ENCODE data around the gene KHK.
"Not testable (repeated sequence)": the region's sequence is repeated elsewhere in the genome, so short reads cannot be mapped to it uniquely, and the experiment has no call there.

The KHK gene

DNA sequence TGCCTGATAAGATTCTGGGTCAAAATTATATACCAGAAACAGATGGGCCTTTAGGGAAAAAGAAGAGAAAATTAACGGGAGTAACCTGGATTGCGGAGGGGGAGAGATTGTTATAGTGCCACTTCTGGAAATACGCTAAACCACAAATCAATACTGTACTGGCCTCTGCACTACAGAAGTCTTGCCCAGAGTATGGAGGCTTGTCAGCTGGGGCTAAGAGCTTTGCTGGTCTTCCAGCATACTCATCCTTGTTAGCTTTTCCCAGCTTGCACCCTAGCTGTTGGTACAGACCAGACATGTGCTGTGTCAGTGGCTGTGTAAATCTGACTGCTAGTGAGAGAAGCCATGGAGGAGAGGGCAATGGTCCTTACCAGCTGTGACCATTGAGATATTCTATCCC is 26.2 kb upstream of the KHK start:
- no peak for DNase-seq

DNA sequence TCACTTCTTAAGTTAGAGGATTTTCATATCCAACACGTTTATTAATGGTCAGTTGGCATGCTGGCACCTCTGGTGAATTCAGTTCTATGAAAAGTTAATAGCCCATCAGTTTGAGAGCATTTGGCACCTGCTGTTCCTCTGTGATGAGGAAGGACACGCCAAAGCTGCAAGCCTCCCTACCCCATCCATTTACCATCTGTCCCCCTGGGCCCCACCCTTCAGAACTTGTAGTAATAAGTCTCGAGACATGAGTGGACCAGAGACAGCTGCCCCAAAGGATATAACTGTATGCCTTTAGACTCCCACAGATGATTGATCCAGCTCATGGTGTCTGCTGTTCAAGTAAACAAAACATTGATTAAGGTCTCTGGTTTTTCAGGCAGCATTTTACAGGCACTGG is 21.4 kb upstream of the KHK start:
- DNase-seq = no peak

DNA sequence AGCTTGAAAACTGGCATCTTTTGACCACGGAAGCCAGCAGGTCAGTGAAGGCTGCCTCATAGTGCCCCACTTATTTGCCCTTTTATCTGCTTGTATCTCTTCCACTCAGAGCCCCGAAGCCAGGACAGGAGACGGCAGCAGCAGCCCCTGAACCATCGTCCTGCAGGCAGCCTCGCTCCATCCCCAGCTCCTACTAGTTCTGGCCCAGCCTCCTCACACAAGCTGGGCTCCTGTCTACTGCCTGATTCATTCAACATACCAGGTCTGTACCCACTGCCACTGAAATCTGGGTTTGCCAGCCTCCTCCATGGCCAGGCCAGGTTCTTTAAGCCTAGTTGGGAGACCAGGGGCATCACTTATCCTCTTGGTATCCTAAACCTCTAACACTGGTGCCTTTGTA is 19.2 kb upstream of the KHK start:
- no peak for DNase-seq

DNA sequence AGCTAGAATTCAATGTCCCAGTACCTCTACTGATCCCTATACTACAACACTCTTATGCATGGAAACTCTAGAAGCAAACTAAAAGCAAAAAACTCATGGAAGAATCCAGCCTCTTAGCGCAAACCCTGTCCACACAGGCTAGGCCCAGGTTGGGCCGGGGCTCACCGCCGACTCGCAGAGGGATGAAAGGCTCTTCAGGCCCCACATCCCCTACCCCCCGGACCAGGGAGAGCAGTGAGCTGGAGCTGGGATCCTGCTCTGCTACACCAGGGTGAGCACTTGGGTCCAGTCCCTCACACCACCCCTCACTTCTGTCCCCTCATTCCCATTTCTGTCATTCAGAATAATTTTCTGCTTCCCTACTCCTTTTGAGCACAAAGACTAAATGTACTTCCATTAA is 17.1 kb upstream of the KHK start:
- no peak for DNase-seq

DNA sequence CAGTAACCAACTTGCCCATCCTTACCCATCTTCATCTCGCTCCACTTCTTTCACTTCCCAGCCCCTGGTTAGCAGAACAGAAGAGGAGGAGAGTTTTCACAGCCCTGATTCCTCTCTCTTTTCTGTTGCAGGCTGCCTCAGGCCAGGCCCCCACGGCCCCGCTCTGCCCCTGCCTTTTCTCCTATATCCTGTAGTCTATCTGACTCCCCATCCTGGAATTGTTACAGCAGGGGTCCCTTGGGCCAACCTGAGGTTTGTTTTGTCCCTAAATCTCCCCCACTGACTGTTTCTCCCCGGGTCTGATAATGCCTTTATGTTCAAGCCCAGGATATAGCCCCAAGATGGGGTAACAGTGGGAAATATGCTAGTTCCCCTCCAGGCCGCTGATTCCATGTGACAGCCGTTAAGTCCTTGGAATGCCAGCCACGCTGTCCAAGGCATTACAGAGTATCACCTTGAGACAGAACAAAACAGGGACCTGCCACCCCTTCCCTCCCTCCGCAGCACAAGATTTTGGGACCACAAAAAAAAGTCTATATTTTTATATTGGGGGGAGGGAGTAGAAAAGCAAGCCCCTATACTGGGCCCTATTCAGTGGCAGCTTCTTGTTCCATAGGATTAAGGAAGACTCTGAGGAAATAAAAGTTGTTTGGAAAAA is 16.5 kb upstream of the KHK start:
- no peak for DNase-seq

DNA sequence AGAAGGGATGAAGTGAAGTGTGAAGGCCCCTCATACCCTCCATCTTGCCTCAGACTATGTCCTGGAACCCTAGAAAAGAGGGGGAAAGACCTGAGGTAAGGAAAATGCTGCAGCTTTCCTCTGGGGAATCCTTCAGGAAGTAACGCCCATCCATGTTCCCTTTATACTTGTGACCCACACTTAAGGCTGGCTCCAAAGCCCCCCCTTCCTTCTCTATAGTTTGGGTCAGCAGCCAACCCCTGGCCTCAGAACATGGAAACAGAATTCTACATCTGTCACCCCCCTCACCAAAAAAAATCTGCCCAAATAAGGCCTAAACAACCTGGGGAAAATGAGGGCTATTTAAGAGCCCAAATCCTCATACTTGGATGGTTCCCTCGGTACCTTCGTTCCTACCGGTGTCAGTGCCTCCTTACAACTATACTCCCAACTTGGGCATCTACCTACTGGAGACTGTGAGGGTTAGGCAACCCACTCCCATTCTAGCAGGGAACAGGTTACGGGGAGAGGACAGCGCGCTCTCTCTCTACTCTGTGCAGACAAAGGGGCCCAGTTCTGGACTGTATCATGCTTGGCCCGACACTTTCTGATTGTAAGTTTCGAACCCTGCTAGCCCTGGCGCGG is 15.8 kb upstream of the KHK start:
- no peak for DNase-seq

DNA sequence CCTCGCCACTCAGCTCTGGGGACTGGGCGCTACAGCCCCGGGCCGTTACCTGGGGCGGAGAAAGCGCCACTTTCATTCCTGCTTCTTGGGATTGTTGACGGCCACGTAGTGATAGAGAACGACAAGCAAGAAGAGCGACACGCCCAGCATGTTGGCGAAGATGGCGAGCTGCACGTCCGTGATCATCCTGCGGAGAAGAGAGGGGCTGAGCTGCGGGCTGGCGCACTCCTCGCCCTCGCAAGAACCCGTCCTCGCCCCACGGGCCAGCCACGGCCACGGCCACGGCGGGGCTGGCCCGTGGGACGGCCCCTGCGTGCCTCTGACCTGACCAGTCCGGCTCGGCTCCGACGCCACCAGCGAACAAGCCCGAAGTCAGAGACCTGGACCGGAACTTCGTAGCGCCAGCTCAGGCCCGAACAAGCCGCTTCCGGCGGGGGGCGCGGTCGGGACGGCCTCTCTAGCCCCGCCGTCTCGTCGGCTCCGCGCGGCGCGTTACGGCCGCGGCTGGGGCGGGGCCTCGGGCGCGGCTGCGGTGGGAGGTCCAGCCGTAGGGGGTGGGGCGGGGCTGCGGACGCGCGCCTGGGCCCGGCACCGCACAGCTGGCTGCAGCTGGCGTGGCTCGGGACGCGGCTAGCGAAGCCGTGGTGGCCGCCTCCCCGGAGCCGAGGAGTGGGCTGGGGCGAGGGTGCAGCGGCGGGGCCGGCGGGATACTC is 15.1 kb upstream of the KHK start, which contains the start of gene OST4:
TSS of gene OST4 (minus strand) at position 378 of the 713 bp plus-strand sequence.
- peak; percentile 34 for DNase-seq

DNA sequence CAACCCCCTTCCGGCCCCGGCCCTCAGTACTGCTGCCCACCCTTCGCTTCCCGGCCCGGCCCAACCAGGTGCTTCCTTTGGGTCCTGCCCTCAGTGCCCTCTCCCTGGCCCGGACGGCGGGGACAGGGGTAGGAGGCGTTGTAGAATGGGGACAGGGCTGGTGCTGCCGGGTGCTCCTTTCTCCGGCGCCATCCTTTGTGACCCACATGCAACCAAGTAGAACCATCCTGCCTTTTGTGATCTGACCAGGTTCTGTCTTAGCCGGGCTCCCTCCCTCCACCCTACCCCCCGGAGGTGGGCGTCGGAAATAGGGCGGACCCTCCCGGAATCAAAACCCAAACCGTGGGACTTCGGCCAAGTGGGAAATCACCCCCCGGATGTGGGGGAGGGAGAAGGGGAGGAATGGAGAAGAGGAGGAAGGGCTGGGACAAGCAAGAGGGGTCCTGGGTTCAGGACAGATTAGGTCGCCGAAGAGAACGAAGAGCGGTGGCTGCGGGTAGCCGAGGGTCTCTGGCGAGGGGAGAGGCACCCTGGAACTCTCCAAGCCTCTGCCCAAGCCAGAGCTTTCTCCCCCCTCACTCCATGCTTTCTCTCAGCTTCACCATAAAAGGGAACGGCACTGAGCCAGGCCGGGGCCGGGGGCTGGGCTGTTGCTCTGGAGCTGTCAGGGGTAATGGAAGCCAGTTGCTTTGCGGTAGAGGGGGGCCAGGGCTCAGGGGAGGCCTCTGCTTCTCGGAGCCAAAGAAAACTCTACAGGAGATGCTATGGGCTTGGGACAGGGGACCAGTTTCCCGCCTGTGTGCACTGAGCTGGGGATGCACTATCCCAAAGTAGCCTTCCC is 14.4 kb upstream of the KHK start:
- no peak for DNase-seq

DNA sequence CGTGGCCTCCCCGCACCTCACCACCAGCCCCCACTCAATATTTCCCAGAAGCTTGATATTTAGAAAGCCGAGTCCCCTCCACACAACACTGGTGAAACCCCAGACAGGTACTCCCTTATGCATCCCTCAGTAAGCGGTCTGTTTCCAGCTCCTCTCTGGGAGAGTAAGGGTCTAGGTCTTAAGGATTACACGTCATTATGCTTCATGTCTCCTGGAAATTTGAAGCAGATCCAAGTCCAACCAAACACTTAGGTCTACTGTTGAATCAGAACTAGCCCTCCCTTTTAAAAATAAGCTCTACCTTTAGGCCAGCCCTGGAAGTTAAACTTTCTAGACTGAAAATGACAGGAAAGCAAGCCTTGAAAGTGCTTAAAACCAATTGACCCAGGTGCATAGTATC is 13.7 kb upstream of the KHK start:
- DNase-seq = no peak

DNA sequence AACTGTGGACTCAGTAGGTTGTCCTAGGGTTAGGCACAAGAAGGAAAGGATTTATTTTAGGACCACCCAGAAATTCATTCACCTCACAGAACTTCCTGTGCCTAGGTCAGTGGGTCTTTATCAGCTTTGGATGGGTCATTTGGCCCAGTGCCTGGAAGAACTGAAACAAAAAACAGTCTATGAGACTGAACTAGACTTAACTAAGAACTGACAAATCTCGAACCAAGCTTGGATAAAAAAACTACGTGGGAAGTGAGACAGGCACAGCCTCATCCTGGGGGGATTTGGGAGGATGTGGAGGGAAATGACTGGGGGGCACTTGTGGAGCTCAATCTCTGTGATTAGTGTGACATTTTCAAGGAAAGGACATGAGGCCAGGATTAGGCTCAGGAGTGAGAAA is 12.8 kb upstream of the KHK start:
- no peak for DNase-seq

DNA sequence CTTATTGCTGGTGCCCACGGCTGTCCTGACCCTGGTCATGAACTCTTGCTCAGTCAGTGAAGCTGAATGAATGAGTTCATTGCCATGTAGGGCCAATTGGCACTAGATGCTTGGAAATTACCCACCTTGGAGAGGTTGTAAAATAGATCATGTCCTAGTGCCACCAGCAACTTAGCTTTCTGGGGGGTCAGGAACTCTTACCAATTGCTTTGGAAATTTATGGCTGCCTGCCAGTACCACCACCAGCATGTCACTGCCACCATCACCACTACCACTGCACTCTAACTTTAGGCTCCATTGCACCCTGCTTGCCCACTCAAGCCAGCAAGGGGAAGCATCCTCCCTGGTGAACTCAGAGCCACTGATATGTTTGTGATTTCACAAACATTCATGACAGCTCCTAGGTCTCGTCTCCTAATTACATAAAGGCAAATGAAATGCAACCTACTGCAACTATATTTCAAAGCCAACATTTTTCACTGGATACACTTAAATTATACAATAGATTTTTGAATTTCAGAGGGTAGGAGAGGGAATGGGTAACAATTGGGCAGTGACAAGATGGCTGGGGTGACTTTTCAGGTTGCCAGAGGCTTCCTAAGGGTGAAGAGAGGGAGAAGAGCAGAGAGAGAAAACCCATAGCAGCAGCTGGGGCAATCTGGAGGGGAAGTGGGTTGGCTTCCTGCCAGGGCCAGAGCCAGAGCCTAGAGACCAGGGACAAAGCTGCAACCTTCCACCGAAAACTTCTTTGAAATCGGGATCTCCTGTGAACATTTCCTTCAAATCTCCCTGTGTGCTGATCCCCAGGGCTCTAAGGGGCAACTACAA is 11.6 kb upstream of the KHK start:
- no peak for DNase-seq

DNA sequence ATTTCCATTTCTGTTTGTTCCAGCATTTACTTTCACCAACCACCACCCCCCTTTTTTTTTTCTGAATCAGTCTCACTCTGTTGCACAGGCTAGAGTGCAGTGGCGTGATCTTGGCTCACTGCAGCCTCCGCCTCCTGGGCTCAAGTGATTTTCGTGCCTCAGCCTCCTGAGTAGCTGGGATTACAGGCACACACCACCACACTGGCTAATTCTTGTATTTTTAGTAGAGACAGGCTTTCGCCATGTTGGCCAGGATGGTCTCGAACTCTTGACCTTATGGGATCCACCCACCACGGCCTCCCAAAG is 11.1 kb upstream of the KHK start:
- DNase-seq = not testable (repeated sequence)

DNA sequence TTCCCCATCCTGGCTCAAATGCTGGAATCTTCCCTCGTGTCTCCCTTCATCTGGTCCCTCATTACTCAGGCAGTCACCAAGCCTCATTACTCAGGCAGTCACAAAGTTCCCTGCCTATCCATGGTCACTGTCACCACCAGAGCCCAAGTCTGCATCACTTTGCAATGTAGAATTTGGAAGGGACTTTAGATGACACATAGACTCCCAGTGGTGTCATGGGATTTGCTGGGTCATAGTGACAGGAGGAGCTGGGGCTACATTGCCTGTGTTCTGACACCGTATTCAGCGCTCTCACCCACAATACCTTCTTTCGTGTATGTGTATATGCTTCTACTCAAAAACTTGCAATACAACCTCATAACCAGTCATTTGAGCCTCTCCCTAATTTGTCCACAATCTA is 10.2 kb upstream of the KHK start:
- DNase-seq = no peak

DNA sequence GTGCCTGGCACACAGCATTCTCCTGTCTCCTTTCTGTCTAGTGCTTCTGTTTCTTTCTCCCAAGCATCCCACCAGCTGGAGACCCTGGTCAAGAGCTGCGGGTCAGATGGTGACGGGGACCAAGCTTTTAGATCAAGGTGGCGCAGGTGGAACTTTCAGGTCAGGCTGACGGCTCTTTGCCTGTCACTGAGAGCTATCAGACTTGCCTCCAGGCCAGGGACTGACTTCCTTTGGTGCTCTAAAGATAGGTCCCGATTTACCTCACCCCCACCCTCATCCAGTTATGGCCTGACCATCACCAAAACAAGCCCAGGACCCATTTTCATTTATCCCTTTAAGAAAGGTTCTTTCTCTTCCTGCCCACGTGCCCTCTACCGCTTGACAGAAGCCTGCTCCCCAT is 9.3 kb upstream of the KHK start:
- no peak for DNase-seq

DNA sequence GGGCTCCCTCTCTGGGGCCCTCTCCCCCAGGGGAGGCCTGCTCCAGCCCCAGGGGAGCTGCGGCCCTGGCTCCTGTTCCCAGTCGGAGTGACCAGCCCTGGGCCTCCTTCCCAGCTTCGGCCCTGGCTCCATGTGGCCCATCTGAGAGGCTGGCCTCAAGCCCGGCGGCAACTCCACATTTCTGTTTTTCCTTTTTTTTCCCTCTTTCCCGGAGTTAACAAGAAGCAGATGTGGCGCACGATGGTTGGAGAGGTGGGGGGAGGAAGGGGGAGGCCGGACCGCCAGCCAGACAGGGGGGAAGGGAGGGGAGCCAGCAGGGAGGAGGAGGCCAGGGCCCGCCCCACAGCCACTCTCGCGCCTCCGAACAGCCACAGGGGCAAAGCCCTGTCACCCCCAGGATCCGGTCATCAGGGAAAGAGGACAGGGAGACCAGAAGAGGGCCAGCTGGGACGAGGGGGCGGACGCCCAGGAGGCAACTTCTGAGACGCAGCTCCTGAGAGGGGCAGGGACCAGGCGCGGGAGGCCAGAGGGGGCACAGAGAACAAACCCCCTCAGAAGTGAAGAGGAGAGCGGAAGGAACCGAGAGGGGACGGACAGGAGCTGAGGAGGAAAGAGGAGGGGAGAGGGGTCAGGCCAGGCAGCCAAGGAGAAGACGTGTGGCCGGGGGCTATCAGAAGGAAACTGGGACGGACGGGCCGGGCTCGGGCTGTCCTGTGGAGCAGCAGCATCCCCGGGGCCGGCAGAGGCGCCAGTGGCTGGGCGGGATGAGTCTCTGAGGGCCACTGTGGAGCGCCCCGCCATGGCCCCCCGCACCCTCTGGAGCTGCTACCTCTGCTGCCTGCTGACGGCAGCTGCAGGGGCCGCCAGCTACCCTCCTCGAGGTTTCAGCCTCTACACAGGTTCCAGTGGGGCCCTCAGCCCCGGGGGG is 8.0 kb upstream of the KHK start, which contains the start of gene EMILIN1:
TSS of gene EMILIN1 (plus strand) at position 349 of the 928 bp plus-strand sequence. CDS start at position 800, 451 bp downstream.
- no peak for DNase-seq

DNA sequence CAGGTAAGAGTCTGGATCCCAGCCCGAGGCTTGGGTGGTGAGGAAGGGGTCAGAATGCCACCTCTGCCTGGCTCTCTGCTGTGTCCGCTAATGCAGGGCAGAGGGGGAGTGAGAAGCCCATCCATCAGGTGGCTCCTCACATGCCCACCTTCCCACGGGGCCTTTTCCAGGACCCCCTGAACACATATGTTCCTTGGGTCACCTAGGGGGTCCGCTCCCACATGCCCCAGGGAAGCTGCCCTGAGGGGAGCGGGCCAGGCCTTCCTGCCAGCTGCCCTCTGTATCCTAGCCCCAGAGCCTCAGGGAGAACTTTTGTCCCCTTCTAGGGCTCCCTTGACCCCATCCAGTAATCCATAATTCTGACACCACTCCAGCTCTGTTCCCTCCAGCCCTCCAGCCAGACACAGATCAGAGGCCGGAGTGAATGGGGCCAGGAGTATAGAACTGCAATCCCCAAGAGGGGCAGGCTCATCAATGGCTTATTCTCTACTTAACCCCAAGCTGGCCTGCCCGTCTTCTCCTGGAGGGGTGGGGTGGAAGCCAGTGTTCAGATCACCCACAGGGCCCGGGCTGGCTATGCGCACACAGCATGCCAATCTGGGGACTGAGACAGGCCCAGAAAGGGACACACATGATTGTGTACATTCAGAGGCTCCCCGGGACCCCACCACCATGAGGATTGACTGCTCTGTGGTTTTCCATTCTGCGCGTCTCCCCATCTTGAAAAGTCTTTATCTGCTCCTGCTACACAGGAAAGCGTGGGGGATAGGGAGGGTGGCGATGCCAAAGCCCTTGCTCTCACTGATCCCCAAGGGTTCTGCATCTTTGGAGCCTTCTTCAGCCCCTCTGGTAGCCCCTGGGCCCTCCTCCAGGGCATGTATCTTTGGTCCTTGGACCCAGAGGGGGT is 7.1 kb upstream of the KHK start:
- DNase-seq = no peak

DNA sequence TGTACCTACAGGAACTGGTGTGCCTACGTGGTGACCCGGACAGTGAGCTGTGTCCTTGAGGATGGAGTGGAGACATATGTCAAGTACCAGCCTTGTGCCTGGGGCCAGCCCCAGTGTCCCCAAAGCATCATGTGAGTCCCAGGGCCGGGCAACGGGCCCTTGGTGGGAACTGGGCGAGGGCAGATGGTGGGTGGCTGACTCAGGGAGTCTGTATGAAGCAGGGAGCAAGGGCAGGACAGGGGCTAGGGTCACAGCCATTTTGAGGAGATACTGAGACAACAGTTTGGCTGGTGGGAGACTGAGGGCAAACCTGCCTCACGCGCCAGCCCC is 6.5 kb upstream of the KHK start:
- DNase-seq = no peak

DNA sequence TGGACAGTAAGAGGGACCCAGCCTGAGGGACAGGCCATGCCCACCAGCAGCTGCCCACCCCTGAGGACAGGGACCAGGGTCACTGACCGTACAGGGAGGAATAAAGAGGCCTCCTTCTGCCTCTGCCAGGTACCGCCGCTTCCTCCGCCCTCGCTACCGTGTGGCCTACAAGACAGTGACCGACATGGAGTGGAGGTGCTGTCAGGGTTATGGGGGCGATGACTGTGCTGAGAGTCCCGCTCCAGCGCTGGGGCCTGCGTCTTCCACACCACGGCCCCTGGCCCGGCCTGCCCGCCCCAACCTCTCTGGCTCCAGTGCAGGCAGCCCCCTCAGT is 6.0 kb upstream of the KHK start:
- DNase-seq = no peak

DNA sequence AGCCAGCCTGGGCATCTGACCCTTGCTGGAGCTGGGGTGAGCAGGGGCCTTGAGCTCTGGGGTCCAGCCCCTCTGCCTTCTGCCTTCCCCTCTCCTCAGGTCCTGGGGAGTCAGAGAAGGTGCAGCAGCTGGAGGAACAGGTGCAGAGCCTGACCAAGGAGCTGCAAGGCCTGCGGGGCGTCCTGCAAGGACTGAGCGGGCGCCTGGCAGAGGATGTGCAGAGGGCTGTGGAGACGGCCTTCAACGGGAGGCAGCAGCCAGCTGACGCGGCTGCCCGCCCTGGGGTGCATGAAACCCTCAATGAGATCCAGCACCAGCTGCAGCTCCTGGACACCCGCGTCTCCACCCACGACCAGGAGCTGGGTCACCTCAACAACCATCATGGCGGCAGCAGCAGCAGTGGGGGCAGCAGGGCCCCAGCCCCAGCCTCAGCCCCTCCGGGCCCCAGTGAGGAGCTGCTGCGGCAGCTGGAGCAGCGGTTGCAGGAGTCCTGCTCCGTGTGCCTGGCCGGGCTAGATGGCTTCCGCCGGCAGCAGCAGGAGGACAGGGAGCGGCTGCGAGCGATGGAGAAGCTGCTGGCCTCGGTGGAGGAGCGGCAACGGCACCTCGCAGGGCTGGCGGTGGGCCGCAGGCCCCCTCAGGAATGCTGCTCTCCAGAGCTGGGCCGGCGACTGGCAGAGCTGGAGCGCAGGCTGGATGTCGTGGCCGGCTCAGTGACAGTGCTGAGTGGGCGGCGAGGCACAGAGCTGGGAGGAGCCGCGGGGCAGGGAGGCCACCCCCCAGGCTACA is 4.4 kb upstream of the KHK start:
- no peak for DNase-seq

All from NCI-H1417 treated with DMSO at 0.1 percent for 48 hours (cell line).